ENCODE data around the gene LAMB3.
A peak's percentile ranks its signal among the peaks of the same experiment; 100 is the strongest.

Gene LAMB3

GRCh38 chr1:209661071-209661470, 8.8 kb upstream of the LAMB3 start:
- DNase-seq = no peak

- no peak for DNase-seq
Observed at GRCh38 chr1:209659909-209660308, 7.7 kb upstream of the LAMB3 start.

GRCh38 chr1:209657918-209658317, 5.7 kb upstream of the LAMB3 start:
- DNase-seq = no peak

GRCh38 chr1:209657140-209657879, 5.1 kb upstream of the LAMB3 start:
- no peak for DNase-seq

DNA sequence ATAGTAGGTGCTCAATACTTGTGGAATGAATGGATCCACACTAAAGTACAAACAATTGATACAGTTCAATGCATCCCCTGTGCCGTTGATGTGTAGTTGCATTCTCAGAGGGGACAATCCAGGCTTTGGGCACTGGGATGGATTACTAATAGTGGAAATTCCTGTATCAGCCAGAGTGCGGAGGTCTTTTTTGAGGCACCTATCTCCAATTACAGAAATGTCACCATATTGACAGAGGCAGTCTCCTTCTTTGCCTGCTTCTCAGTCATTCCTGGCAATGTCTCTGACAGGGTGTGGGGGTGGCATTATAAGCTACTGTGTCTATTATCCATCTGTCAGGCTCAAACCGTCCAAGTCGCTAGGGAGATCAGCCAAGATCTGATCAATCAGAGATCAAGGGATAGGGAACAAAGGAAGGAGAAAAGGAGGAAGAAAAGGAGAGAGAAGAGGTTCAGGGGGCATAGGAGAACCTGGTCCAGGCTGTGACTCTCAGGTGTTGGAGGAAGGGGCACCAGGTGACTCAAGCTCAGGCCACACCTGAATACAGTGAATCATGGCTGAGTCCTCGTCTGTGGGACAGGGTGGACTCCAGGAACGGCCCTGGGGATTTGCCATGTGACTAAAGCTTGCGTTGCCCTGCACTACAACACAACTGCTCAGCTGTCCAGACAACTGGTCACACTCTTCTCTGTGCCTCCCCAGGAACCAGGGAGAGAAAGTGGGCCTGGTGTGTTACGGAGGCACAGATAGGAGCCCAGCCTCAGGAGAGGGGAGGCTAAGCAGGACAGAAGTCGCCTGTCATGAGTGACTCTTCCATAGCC, 3.4 kb upstream of the LAMB3 start:
- DNase-seq = no peak

- no peak for DNase-seq
Observed at GRCh38 chr1:209653915-209654351, 1.7 kb upstream of the LAMB3 start.

GRCh38 chr1:209652873-209653401, 712 bp upstream of the LAMB3 start:
- no peak for DNase-seq

- DNase-seq = peak; percentile 26
Observed at GRCh38 chr1:209651138-209651587, 1.1 kb downstream of the LAMB3 start.

GRCh38 chr1:209650454-209650853, 1.8 kb downstream of the LAMB3 start:
- no peak for DNase-seq

- no peak for DNase-seq
Observed at GRCh38 chr1:209648931-209649776, 3.1 kb downstream of the LAMB3 start.

DNA sequence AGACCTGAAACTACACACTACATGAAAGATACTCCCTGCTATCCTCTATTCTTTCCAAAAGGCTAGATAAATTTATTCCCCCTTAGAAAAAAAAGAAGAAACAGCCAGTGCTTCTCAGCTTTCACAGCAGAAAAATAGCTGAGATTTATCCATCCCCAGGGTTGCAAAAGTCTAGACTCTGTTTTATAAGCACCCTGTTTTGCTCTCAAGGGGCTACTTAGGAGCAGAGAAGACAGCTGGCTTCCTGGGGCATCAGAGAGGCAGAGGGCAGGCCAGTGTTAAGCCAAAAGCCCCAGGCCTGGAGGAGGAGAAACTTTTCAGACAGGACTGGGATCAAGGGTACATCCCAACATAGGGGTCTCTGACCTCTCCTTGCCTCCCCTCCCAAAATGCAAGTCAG, 3.9 kb downstream of the LAMB3 start:
- DNase-seq = no peak

DNA sequence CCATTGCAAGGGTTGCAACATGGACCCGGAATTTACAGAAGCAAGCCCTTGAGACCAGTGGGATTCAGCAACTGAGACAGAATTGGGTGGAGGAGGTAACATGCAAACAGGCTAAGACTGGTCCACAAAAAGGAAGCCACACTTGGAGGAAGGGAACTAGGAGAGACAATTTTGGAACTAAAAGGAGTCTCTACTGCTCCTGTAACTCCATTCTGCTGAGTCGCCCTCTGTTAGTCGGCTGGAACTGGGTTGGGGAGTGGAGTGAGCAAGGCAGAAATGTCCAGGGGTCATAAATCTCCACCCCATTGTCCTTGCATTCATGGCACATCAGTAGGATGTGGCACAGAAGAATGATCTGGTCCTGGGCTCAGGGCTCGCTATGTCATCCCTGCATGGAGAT, 5.1 kb downstream of the LAMB3 start:
- DNase-seq = no peak

- no peak for DNase-seq
Observed at GRCh38 chr1:209646558-209646957, 5.7 kb downstream of the LAMB3 start.

- no peak for DNase-seq
Observed at GRCh38 chr1:209645574-209646452, 6.4 kb downstream of the LAMB3 start.

DNA sequence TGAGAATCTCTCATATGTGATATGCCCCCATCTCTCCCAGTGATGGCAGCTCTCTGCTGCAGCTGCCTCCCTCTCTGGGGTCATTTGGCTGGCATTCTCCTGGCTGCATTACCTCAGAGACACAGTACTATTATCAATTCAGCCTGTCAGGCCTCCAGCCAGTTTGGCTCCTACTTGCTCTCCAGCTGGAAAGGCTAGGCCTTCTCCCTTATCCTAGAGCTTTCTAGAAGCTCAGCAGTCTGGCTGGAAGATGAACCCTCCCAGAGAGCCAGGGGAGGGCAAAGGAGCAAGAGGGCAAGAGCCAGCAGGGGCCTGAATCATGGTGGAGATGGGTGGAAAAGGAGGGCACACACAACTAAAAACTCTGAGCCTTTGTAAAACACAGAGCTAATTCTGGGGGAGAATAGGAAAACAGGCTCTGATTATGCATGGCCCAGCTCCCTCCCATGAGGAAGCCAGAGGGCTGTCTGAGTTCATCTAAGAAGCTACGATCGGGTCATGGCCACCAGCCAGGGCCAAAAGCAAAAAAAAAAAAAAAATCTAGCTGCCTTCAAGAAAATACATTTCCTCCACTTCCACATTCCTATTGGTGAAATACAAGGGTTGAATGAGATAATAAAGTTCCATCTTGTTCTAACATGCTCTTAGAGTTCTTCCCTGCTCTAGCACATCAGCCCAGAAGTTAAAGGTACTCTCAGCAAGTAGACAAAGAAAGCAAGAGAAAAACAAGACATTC, 8.8 kb downstream of the LAMB3 start:
- no peak for DNase-seq

- no peak for DNase-seq
Observed at GRCh38 chr1:209642816-209643215, 9.4 kb downstream of the LAMB3 start.

GRCh38 chr1:209641832-209642172, 10.4 kb downstream of the LAMB3 start:
- DNase-seq = no peak

DNA sequence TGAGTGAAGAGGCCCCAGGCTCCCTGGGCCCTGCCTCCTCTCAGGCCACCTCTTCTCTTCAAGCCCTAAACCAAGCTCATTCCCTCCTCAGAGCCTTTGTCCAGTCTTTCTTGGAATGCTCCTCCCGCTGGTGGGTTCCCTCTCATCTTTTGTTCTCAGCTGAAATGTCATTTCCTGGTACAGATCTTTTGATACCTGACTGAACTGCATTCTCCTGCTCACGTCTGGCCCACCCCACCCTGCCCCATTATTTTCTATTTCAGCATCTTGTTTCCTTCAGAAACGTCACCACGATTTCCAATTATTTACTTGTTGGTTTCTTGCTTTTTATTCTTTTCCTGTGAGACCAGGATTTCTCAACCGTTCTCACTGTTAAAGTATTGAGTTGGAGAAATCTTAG, 16.4 kb downstream of the LAMB3 start:
- no peak for DNase-seq

DNA sequence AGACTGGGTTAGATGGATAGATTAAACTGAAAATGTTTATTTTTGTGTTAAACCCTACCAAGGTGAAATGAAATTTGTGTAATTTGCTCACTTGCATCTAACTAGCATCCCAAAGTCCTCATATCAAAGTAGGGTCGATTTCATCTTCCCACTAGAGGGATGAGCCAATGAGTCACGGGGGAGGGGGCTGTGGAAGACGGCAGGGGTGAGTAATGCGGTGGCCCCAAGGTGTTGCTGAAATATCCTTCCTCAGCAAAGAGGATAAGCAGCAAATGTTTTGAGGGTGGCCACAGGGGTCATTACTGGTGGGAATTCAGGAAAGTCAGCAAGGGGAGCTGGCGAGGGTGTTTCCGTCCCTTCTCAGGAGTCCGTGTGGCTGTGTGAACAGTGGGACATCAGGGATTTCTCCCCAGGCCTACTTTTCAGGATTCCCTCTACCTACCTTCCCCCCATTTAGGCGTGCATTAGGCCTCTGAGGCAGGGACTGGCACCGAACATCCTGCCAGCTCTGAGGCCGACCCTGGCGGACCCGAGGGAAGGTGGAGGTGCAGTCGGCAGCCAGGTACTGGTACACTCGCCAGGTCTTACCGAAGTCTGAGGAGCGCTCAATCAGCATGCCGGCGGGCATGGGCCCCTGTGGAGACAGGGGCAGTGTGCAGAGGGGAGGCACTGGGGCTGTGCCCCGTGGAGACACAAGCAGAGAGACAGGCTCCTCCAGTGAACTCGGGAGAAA, 18.1 kb downstream of the LAMB3 start:
- no peak for DNase-seq

GRCh38 chr1:209633335-209633997, 18.8 kb downstream of the LAMB3 start:
- DNase-seq = no peak

Measured in T-helper 9 cell (primary cell).